HUES64 (cell line): ENCODE results near the gene LRRN2.
"Not testable (repeated sequence)": the region's sequence is repeated elsewhere in the genome, so short reads cannot be mapped to it uniquely, and the experiment has no call there.

ENCODE experiments used
- H3K27ac ChIP-seq: 2 replicates; pipeline ENCODE4 v1.7.0; 2013; ENCODE audit warnings: low read depth, low read length, inconsistent platforms
- H3K27me3 ChIP-seq: 2 replicates; pipeline ENCODE4 v1.6.1; 2013; ENCODE audit warnings: mild to moderate bottlenecking, low read length; ENCODE audit not compliant: insufficient read depth
- H3K36me3 ChIP-seq: 2 replicates; pipeline ENCODE4 v1.6.1; 2013; ENCODE audit warnings: mild to moderate bottlenecking, low read length; ENCODE audit not compliant: insufficient read depth
- H3K4me1 ChIP-seq: 2 replicates; pipeline ENCODE4 v1.6.1; 2013; ENCODE audit warnings: mild to moderate bottlenecking, low read length, moderate library complexity; ENCODE audit not compliant: insufficient read depth
- H3K4me3 ChIP-seq: 2 replicates; pipeline ENCODE4 v1.5.1; 2013; ENCODE audit warnings: mild to moderate bottlenecking, low read length, moderate library complexity
- H3K9ac ChIP-seq: 2 replicates; pipeline ENCODE4 v1.6.1; 2013; ENCODE audit warnings: mild to moderate bottlenecking, low read depth, low read length
- H3K9me3 ChIP-seq: 2 replicates; pipeline ENCODE4 v1.6.1; 2013; ENCODE audit warnings: low read depth, low read length; ENCODE audit not compliant: insufficient read depth
- WGBS: fragments of 150-250, 120-280 bp; methylation state at CpG from one replicate; pipeline ENCODE4 v1.1.7; 2013; ENCODE audit warnings: missing lambda C conversion rate; 5-methylcytosine and 5-hydroxymethylcytosine counted together

LRRN2 gene

DNA sequence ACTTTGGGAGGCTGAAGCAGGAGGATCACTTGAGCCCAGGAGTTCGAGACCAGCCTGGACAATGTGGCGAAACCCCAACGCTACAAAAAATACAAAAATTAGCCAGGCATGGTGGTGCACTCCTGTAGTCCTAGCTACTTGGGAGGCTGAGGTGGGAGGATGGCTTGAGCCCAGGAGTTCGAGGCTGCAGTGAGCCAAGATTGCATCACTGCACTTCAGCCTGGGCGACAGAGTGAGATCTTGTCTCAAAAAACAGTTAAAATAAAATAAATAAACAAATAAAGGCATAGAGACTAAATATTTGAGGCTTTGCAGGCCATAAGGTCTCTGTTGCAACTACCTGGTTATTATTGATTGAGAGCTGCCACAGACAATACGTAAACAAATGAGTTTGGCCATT is 41.9 kb upstream of the LRRN2 start:
- not testable (repeated sequence) for H3K9ac ChIP-seq, H3K27ac ChIP-seq, H3K36me3 ChIP-seq, H3K27me3 ChIP-seq, H3K4me3 ChIP-seq, H3K9me3 ChIP-seq
- peaks cover 17% of the 10 kb centered on the region for H3K4me1 ChIP-seq
- 98% methylated on average over 6 of the region's 6 CpGs for WGBS

DNA sequence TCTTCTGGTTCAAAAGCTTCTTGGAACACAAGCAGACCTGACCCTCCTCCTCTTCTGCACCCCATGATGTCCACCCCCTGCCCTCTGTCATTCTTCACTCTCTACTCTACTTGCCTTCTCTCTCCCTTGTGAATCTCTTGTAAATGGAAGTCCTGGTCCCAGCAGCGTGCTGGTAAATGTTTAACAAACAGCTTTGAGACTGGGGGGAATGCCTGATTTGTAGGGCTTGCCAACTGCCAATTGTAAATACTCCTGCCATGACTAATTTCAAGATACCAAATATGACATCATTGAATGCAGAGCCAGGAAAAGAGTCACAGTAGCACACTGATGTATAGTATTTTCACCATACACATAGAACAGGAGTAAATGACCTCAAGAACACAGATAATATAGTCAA is 40.9 kb upstream of the LRRN2 start:
- Histone ChIP-seq H3K36me3 (no peaks in the 10 kb centered on the region), H3K4me1 (peaks cover 18% of the 10 kb centered on the region), H3K27me3 (no peaks in the 10 kb centered on the region; the same call in 1 of the 2 replicates), H3K9ac (no peak overlapping the region), H3K4me3 (no peak overlapping the region), H3K27ac (no peak overlapping the region), H3K9me3 (no peaks in the 10 kb centered on the region)
- WGBS: 100% methylated on average over 1 of the region's 1 CpG

DNA sequence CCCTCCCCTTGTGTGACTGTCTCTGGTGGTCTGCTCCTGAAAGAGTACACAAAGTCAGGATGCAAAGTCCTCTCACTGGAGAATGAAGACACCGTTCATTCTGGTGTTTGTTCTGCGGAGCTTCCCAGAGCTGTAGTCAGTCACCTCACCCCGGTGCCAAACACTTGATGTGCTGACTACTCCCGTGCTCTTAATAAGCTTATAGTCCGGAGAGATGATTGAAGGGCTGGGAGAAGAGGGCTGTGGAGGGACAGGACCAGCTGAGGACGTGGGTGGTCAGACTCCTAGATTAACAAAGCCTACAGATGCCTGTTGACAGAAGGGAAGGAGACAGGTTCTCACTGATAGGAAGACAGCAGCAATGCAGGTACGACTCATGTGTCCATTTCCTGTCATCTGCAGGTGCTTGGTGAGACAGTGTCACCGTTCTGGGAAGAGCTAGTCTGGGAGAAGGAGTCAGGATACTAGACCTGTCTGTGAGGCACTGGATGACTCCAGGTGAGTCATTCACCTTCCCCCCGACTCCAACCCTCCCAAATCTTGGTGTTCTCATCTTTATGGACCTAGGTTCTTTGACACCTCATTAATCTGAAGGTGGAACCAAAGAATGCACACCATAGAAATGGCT is 40.4 kb upstream of the LRRN2 start:
- H3K4me3 ChIP-seq: no peak overlapping the region
- H3K27ac ChIP-seq: no peak overlapping the region
- H3K27me3 ChIP-seq: no peaks in the 10 kb centered on the region; the same call in 1 of the 2 replicates
- H3K4me1 ChIP-seq: peaks cover 18% of the 10 kb centered on the region
- 88% methylated on average over 9 of the region's 9 CpGs for WGBS
- H3K9me3 ChIP-seq: no peaks in the 10 kb centered on the region
- no peak overlapping the region for H3K9ac ChIP-seq
- no peaks in the 10 kb centered on the region for H3K36me3 ChIP-seq

DNA sequence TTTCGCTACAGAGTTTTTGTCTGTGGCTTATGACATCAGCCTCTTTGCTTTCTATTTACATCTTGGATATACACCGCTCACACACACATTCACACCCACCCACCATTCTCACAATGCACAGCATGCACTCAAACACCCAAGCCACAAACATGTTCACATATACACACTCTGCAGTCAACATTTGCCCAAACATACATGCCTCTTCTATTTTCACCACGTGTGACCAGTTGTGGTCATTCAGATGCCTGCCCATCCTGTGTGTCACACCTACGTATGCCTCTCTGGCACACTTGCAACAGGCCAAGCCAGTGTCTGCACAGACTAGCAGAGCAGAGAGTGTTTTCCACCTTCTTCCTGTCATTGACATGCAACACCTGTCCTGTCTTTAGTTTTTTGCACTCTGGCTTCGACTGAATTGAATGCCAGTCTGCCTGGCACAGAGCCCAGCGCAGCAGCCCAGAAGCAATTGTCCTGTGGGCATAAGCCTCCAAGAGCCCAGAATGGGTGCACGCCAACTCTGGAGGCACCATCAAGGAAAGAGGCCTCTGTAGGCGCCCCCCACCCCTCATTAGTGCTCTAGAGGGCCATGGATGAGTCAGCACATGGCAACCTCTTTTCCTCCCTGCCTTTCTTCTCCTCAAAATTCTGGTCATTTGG is 37.7 kb upstream of the LRRN2 start:
- Histone ChIP-seq H3K9ac (no peak overlapping the region), H3K4me3 (no peak overlapping the region), H3K36me3 (no peaks in the 10 kb centered on the region), H3K27ac (no peak overlapping the region), H3K4me1 (peaks cover 13% of the 10 kb centered on the region), H3K27me3 (peaks cover 3% of the 10 kb centered on the region; the same call in 1 of the 2 replicates), H3K9me3 (no peaks in the 10 kb centered on the region)
- WGBS: 93% methylated on average over 8 of the region's 8 CpGs

DNA sequence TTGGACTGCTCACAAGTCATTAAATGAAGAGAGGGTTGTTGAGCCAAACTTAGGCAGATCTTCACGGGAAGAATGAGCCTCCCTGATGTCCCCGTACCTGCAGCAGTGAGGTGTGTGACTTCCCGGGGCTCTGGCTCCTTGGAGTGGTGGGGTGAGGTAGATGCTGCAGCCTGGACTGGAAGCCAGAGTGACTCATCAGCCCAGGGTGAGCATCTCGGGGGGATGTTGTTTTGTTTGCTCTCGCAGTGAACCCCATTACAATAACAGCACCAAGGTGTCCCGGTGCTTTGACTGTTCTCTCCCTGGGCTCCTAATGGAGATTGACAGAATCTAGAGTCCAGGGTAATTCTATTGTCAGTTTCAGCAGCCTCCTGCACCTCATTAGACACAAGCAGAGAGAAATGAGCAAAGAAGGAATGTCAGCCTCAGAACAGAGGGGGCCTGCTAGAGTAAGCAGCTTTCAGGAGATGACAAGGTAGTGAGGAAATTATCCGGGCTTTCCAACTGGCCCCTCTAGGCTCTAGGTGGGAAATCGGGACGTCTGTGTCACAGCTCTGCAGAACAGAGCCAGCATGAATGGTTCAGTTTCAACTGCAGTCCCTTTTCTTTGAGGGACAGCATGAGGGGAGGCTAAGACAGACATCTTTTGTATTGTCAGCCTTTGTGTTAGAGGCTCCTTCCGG is 36.0 kb upstream of the LRRN2 start:
- H3K27ac ChIP-seq: no peak overlapping the region

DNA sequence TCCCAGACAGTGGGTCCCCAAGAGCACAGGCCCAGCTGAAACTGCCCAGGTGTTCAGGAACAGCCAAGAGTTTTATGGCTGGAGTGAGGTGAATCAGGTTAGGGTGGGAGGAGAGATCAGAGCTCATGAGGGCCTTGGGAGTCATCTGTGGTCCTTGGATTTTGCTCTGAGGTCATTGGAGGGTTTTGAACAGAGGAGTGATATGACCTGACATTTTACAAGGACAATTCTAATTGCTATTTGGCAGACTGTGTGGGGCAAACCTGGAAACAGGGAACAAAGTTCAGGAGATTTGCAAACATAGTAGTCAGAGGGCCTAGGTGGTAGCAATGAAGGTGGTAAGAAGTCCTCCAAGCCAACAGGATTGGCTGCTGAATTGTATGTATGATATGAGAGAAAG is 31.1 kb upstream of the LRRN2 start:
- H3K9ac ChIP-seq: no peak overlapping the region
- H3K4me1 ChIP-seq: peaks cover 36% of the 10 kb centered on the region
- H3K4me3 ChIP-seq: no peak overlapping the region
- no peak overlapping the region for H3K27ac ChIP-seq
- no peaks in the 10 kb centered on the region for H3K9me3 ChIP-seq
- peaks cover 54% of the 10 kb centered on the region for H3K27me3 ChIP-seq
- no peaks in the 10 kb centered on the region for H3K36me3 ChIP-seq

More for the DNA sequence above, 36.0 kb upstream of the LRRN2 start:
- H3K4me3 ChIP-seq: no peak overlapping the region
- no peak overlapping the region for H3K9ac ChIP-seq
- H3K27me3 ChIP-seq: peaks cover 20% of the 10 kb centered on the region
- H3K4me1 ChIP-seq: peaks cover 13% of the 10 kb centered on the region
- H3K36me3 ChIP-seq: no peaks in the 10 kb centered on the region
- WGBS: 67% methylated on average over 10 of the region's 10 CpGs
- H3K9me3 ChIP-seq: no peaks in the 10 kb centered on the region

DNA sequence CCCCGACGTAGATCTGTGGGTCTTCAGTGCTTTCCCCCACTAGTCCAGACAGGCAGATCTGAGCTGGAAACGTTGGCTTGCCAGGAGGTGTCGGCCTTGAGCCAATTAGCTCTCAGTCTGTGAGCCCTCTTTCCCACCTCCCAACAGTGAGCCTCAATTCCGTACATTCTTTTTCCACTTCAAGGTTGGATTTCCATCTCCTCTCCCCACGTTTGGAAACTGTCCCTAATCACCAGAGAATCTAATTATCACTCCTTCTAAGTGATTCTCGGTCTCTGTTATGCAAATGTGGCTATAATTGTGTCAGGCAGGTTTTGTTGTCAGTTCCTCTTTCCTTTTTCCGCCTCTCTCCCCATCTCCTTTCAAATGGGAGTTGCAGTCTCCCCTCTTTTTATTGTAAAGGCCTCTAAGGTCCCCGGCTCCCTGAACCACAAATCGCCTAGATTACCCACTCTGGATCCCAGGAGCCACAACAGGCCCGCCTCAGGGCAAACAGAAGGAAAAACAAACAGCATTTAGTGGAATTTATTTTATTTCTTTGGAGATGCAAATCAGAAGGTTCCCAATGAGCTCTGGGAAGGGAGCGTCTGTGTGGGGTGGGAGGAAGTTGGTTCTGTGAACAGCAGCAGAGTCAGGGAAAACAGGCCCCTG is 29.4 kb upstream of the LRRN2 start:
- Histone ChIP-seq H3K4me1 (peaks cover 43% of the 10 kb centered on the region), H3K9ac (no peak overlapping the region), H3K4me3 (peak overlapping the region; percentile 4), H3K36me3 (no peaks in the 10 kb centered on the region), H3K27me3 (peaks cover 64% of the 10 kb centered on the region), H3K27ac (peak overlapping the region; percentile 56; the same call in 1 of the 2 replicates), H3K9me3 (no peaks in the 10 kb centered on the region)
- WGBS: 6% methylated on average over 11 of the region's 12 CpGs

DNA sequence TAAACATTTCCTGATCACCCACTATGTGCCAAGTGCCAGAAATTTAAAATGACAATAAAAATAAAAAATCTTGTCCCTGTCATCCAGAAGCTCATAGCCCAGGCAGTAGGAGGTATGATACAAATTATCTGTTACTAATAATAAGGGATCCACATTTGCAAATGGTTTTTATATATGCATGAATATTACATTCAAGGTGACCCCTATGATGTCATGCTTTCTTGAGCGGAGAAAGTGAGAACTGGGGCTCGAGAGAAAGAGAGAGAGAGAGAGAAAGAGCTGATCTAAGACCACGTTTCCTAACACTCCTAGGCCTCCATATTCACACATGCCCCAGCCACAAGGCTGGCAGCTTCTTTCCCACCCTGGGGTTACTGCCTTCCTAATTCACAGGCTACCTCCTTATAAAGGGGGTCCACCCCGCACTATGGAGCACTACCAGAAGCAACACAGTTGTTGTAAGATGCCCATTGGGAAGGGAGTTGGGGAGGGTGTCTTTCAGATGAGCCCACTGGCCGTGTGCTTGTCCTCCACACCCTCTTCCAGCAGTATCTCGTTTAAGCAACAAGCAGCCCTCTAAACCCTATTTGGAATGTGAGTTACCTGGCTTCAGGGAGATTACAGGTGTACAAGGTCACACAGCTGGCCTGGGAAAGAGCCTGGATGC is 28.8 kb upstream of the LRRN2 start:
- 54% methylated on average over 2 of the region's 6 CpGs for WGBS
- Histone ChIP-seq H3K9ac (no peak overlapping the region), H3K4me3 (peak overlapping the region; percentile 4), H3K9me3 (no peaks in the 10 kb centered on the region), H3K36me3 (no peaks in the 10 kb centered on the region), H3K4me1 (peaks cover 49% of the 10 kb centered on the region), H3K27ac (peak overlapping the region; percentile 56; the same call in 1 of the 2 replicates), H3K27me3 (peaks cover 71% of the 10 kb centered on the region)

DNA sequence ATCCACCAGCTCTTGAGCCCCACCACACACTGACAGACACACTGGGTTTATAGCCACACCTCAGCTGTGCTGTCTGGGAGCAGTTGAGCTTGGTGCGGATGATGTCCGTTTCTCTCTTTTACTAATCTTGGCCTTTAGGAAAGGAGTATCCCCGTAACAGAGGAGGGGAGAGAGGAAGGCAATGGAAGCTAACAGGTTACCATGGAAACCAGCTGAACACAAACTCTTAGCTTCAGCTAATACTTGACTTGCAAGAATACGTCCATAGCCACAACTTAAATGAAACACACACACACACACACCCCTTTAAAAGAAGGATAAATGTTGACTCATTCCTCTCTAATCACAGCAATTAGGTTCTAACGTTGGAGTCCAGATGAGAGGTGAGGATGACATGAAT is 28.0 kb upstream of the LRRN2 start:
- no peak overlapping the region for H3K27ac ChIP-seq
- no peak overlapping the region for H3K4me3 ChIP-seq
- H3K36me3 ChIP-seq: no peaks in the 10 kb centered on the region
- 55% methylated on average over 5 of the region's 5 CpGs for WGBS
- peaks cover 57% of the 10 kb centered on the region for H3K4me1 ChIP-seq
- H3K9ac ChIP-seq: no peak overlapping the region
- no peaks in the 10 kb centered on the region for H3K9me3 ChIP-seq
- peaks cover 78% of the 10 kb centered on the region for H3K27me3 ChIP-seq

DNA sequence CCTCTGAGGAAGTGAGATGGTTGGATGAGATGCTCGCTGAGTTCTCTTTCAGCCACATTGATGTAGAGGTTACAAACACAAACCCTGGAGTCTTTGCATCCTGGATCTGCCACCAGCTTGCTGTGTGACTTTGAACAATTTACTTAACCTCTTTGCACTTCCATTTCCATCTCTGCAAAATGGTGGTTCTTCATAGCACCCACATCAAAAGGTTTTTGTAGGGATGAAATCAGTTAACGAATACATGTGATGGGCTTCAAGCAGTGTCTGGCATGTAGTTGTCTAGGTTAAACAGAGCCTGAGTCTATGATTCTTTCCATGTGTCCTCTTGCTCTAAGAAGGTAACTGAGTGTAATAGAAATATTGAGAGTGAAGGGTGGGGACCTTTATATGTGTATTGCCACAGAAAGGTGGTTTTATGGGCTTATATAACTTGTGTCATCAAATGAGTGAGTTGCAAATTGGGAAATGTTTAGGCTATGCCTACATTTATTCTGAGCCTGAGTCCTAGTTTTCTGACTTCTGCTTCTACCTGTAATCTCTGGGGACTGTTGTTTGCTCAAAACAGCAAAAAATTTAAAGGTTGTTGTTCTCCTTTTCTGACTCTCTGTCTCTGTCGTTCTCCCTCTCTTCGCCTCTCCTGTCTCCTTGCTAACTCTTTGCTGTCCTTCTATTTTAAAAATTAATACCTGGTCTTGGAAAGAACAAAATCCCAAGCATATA is 27.3 kb upstream of the LRRN2 start:
- H3K27me3 ChIP-seq: peaks cover 77% of the 10 kb centered on the region
- no peak overlapping the region for H3K9ac ChIP-seq
- H3K36me3 ChIP-seq: no peaks in the 10 kb centered on the region
- H3K27ac ChIP-seq: no peak overlapping the region
- peaks cover 59% of the 10 kb centered on the region for H3K4me1 ChIP-seq
- H3K9me3 ChIP-seq: no peaks in the 10 kb centered on the region
- no peak overlapping the region for H3K4me3 ChIP-seq
- WGBS: 78% methylated on average over 4 of the region's 4 CpGs
